Motor neuron (in vitro differentiated cells): ENCODE results near the gene GAB2. TPM values are rescaled to one million over a fixed set of nuclear protein-coding genes. Genes with fewer than 3 reads are reported as not detected.

ENCODE experiments used
- ATAC-seq, 8 experiments: fragments of 200-7000 bp; cut with Tn5 transposase; replicated peaks in 6 of 8; 2 replicates each; pipeline ENCODE4 v1.8.0; 2021; ENCODE audit warnings: mild to moderate bottlenecking in 8 of 8, moderate library complexity in 8 of 8
- H3K27ac ChIP-seq, 2 donors: fragments of 250-450 bp; sonication (Bioruptor Pico); 2 replicates each; pipeline ENCODE4 v1.9.0; 2021; ENCODE audit warnings: antibody characterized with exemption in 2 of 2, mild to moderate bottlenecking in 2 of 2, moderate library complexity in 1 of 2
- H3K4me1 ChIP-seq, 2 donors: fragments of 250-450 bp; sonication (Bioruptor Pico); replicated peaks in 1 of 2; 2 replicates each; pipeline ENCODE4 v1.6.1; 2021; ENCODE audit warnings: antibody characterized with exemption in 2 of 2, mild to moderate bottlenecking in 2 of 2, moderate library complexity in 1 of 2
- H3K4me3 ChIP-seq, 5 donors: fragments of 250-450 bp; sonication (Bioruptor Pico); 2 replicates each; pipeline ENCODE4 v1.9.0; 2021; ENCODE audit warnings: antibody characterized with exemption in 5 of 5, mild to moderate bottlenecking in 5 of 5, moderate library complexity in 4 of 5
- whole genome bisulfite sequencing, 10 experiments: fragments of 450-650 bp; shearing (Covaris generic); methylation state at CpG; one replicate each; pipeline ENCODE4 v1.0.0; 2022; 5-methylcytosine and 5-hydroxymethylcytosine counted together
- in situ Hi-C, 9 experiments: fragments of 400-800 bp; cut with MboI; loops; one replicate each; pipeline ENCODE4 v1.15.0; 2021; ENCODE audit warnings: low sequenced_read_pairs in 9 of 9, low pct_unique_long_range_greater_than_20kb in 2 of 9; ENCODE audit not compliant: unreplicated experiment in 9 of 9
- total RNA-seq, 8 experiments: library from RNA; unstranded; fragments of 300-600 nt; gene quantifications; 2 replicates each; pipeline versions ENCODE4 v1.2.3 to v1.2.4, GENCODE V29; 2022

Gene GAB2
- total RNA-seq, 8 experiments from 2014 or later: 2.5 to 44.1 (median 25.6) TPM

DNA sequence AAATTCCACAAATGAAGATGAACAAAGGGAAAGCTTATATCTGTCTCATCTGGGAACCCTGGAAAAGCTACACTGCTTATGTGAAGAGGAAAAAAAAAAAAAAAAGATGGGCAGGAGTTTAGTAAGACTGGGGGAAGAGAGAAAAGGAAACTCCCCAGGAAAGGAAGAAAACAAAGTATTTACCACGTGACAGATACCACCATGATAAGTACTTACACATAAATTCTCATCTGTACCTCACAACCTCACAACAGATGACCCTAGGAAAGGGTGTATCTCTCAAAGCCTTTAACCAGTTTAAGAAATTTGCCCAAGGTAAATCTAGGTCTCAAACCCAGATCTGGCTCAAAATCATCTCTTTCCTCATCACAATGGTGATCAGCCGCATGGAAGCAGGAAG is 77.1 kb downstream of the GAB2 start:
- WGBS, 10 experiments: 10 to 100% (median 85%) methylated on average over 1 to 2 of the region's 2 CpGs
- in situ Hi-C loops: no loop called here
- no peak overlapping the region for H3K4me3 ChIP-seq
- ATAC-seq: no peak
- no peak overlapping the region for H3K27ac ChIP-seq
- H3K4me1 ChIP-seq: peaks cover 18 to 25% of the 10 kb centered on the region in 2 donors

GRCh38 chr11:78339945-78340344 is 77.7 kb downstream of the GAB2 start:
- in situ Hi-C loops: no loop called here
- Histone ChIP-seq H3K4me3 (no peak overlapping the region), H3K4me1 (peaks cover 18 to 25% of the 10 kb centered on the region in 2 donors), H3K27ac (peak overlapping the region; percentile 45 to 69)
- peak in 2 of 8 experiments; percentile 7 to 16 for ATAC-seq
- 34 to 90% (median 84%) methylated on average over 1 to 3 of the region's 3 CpGs; no CpG with 5 or more reads in 2 of the 10 experiments for WGBS, 10 experiments

DNA sequence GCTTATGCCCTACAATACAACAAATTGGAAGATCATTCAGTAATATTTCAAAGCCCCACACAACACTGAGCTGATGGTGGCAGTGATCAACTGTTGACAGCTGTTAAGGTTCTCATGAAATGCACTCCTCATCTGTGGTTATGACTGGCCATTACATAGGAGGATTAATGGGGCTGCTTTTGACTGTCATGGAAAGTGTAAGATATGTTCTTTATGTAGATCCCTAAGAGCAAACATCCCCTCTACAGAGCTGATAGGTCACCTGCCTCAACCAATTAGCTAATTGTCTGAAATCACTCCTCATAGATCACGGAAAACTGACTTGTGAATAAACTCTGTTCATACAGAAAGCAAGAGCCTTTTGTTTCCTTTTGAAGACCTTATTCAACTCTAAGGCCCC is 78.1 kb downstream of the GAB2 start:
- peak in 5 of 8 experiments; percentile 77 to 98 (median 93) for ATAC-seq
- in situ Hi-C loops: no loop called here
- Histone ChIP-seq H3K4me3 (no peak overlapping the region), H3K27ac (peak overlapping the region in 1 of 2 donors; percentile 69), H3K4me1 (peaks cover 18 to 25% of the 10 kb centered on the region in 2 donors)
- WGBS, 10 experiments: 40 to 100% (median 83%) methylated on average over 1 of the region's 1 CpG; no CpG with 5 or more reads in 4 of the 10 experiments

- in situ Hi-C loops: no loop called here
- H3K27ac ChIP-seq: no peak overlapping the region
- H3K4me1 ChIP-seq: peaks cover 18 to 25% of the 10 kb centered on the region in 2 donors
- H3K4me3 ChIP-seq: no peak overlapping the region
- ATAC-seq: no peak
- WGBS, 10 experiments: 63 to 100% (median 95%) methylated on average over 3 to 6 of the region's 6 CpGs; no CpG with 5 or more reads in 2 of the 10 experiments
These were observed 78.9 kb downstream of the GAB2 start for GRCh38 chr11:78338702-78339101.

DNA sequence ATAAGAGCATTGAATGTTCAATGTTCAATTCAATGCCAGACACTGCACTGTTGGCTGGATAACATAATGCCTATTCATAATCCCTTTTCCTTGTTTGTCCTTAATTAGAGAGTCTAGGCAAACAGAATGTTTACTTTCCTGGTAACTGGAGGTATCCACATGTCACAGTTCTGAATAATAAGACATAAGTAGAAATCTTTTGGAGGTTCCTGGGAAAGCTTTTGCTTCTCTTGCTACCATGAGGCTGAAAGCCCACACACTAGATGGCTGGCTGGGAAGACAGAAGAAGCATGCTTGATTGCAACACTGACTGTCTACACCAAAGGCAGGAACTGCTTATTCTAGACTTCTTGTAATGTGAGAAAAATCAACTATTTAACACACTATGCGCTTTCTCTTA is 79.5 kb downstream of the GAB2 start:
- Histone ChIP-seq H3K4me1 (peaks cover 18 to 25% of the 10 kb centered on the region in 2 donors), H3K27ac (no peak overlapping the region), H3K4me3 (no peak overlapping the region)
- ATAC-seq: peak in 2 of 8 experiments; percentile 15 to 62
- WGBS, 10 experiments: 75 to 100% (median 100%) methylated on average over 1 of the region's 1 CpG; no CpG with 5 or more reads in 5 of the 10 experiments
- in situ Hi-C loops: no loop called here

- Histone ChIP-seq H3K4me1 (peaks cover 18 to 25% of the 10 kb centered on the region in 2 donors), H3K4me3 (no peak overlapping the region), H3K27ac (no peak overlapping the region)
- 50 to 100% (median 86%) methylated on average over 1 to 2 of the region's 2 CpGs; no CpG with 5 or more reads in 1 of the 10 experiments for WGBS, 10 experiments
- no peak for ATAC-seq
- in situ Hi-C loops: no loop called here
These were observed 80.1 kb downstream of the GAB2 start for GRCh38 chr11:78337554-78337924.

GRCh38 chr11:78336877-78337553 is 80.6 kb downstream of the GAB2 start:
- 40 to 97% (median 78%) methylated on average over 1 to 4 of the region's 4 CpGs for WGBS, 10 experiments
- Histone ChIP-seq H3K27ac (no peak overlapping the region), H3K4me3 (no peak overlapping the region), H3K4me1 (peaks cover 20 to 25% of the 10 kb centered on the region in 2 donors)
- peak in 3 of 8 experiments; percentile 27 to 86 (median 84) for ATAC-seq
- in situ Hi-C loops: no loop called here

DNA sequence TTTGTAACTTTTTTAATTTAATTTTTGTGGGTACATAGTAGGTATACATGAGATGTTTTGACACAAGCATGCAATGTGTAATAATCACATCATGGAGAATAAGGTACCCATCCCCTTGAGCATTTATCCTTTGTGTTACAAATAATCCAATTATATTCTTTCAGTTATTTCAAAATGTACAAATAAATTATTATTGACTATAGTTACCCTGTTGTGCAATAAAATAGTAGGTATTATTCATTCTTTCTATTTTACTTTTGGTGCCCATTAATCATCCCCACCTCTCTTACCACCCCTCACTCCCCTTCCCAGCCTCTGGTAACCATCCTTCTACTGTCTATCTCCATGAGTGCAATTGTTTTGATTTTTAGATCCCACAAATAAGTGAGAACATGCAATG is 83.5 kb downstream of the GAB2 start:
- Histone ChIP-seq H3K4me1 (peaks cover 11 to 15% of the 10 kb centered on the region in 2 donors), H3K4me3 (no peak overlapping the region), H3K27ac (no peak overlapping the region)
- in situ Hi-C loops: no loop called here
- ATAC-seq: no peak

GRCh38 chr11:78332872-78333271 is 84.7 kb downstream of the GAB2 start:
- no peak for ATAC-seq
- in situ Hi-C loops: no loop called here
- Histone ChIP-seq H3K4me3 (no peak overlapping the region), H3K27ac (no peak overlapping the region), H3K4me1 (peaks cover 0 to 6% of the 10 kb centered on the region in 2 donors)
- WGBS, 10 experiments: 67 to 100% (median 100%) methylated on average over 1 of the region's 1 CpG; no CpG with 5 or more reads in 3 of the 10 experiments

GRCh38 chr11:78332174-78332866 is 85.3 kb downstream of the GAB2 start:
- no peak overlapping the region for H3K4me3 ChIP-seq
- peaks cover 0 to 6% of the 10 kb centered on the region in 2 donors for H3K4me1 ChIP-seq
- 44 to 100% (median 89%) methylated on average over 1 of the region's 1 CpG; no CpG with 5 or more reads in 5 of the 10 experiments for WGBS, 10 experiments
- ATAC-seq: no peak
- in situ Hi-C loops: no loop called here
- H3K27ac ChIP-seq: no peak overlapping the region

GRCh38 chr11:78331711-78332110 is 85.9 kb downstream of the GAB2 start:
- peak in 1 of 8 experiments; percentile 47 for ATAC-seq
- WGBS, 10 experiments: 42 to 100% (median 70%) methylated on average over 1 to 3 of the region's 3 CpGs; no CpG with 5 or more reads in 5 of the 10 experiments
- H3K4me1 ChIP-seq: peaks cover 0 to 6% of the 10 kb centered on the region in 2 donors
- in situ Hi-C loops: no loop called here
- no peak overlapping the region for H3K4me3 ChIP-seq
- H3K27ac ChIP-seq: no peak overlapping the region

DNA sequence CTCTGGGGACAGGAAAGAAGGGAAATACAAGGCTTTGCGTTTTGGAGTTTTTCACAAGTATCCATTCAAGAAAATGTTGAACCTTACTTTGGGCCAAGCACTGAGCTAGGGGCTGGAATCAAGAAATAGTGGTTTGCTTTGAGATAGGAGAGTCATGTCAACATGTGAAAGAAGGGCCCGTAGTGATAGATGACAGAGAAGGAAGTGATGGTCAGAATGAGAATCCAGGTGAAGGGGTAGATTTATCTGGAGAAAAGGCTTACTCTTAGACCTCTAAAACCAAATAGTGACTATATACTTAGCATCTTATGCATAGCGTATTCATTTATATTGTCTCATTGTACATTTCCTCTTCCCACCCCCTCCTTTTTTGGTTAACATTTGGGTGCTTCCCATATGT is 87.3 kb downstream of the GAB2 start:
- in situ Hi-C loops: no loop called here
- ATAC-seq: no peak

DNA sequence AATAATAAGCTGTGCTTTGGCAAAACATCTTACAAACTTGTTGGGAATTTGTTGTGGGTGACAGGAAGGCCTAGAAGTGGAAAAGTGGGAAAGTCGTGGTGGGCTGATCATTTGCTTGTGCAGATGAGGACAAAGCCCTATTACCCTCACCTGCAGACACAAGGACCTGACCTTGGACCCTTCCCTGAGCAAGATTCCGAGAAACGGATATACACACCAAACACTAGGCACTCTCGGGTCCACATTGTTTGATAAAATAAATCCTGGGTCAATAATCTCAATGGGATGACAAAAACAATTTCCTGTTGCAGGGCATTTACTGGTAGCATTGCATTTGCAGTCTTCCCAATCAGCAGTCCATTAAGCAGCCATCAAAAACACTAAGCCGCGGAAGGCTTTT is 89.7 kb downstream of the GAB2 start:
- Histone ChIP-seq H3K4me1 (peaks cover 0 to 6% of the 10 kb centered on the region in 2 donors), H3K4me3 (no peak overlapping the region), H3K27ac (no peak overlapping the region)
- WGBS, 10 experiments: 74 to 100% (median 90%) methylated on average over 1 to 6 of the region's 6 CpGs
- in situ Hi-C loops: no loop called here
- ATAC-seq: no peak

More for the DNA sequence above, 87.3 kb downstream of the GAB2 start:
- Histone ChIP-seq H3K4me3 (no peak overlapping the region), H3K4me1 (peaks cover 0 to 6% of the 10 kb centered on the region in 2 donors), H3K27ac (no peak overlapping the region)
- WGBS, 10 experiments: 61 to 100% (median 93%) methylated on average over 1 to 3 of the region's 3 CpGs; no CpG with 5 or more reads in 1 of the 10 experiments
